SK-N-SH (cell line): ENCODE measurements around the gene VWF. TPM values are rescaled to one million over a fixed set of nuclear protein-coding genes. Genes with fewer than 3 reads are reported as not detected.

Source experiments
- CTCF ChIA-PET: fragments of 300-600, 350-600 bp; formaldehyde crosslinking; extraction: SDS; loops from one replicate; lab custom pipeline; 2021; lab: Yijun Ruan, JAX
- POLR2A ChIA-PET: fragments of 350-600 bp; sonication (Branson Sonifier 250); formaldehyde crosslinking; extraction: SDS; loops from one replicate; lab custom pipeline; 2020; ENCODE audit warnings: antibody characterized with exemption, inconsistent platforms; lab: Yijun Ruan, JAX
- DNase-seq: peaks from one replicate; pipeline ENCODE4 v3.0.0; 2012
- H2AFZ ChIP-seq: fragments of 200-600 bp; sonication (generic); 2 replicates; pipeline ENCODE4 v1.8.1; 2016; ENCODE audit warnings: antibody characterized with exemption, mild to moderate bottlenecking, low read depth
- H3F3A ChIP-seq: fragments of 200-600 bp; sonication (generic); replicated peaks from 2 replicates; pipeline ENCODE3; 2016; ENCODE audit warnings: antibody characterized with exemption, mild to moderate bottlenecking; ENCODE audit not compliant: insufficient read depth
- H3K27ac ChIP-seq, 2 experiments: fragments of 200-500 bp in 1 of 2; fragments of 200-600 bp in 1 of 2; sonication (Bioruptor generic) in 1 of 2; sonication (generic), shearing (Covaris generic) in 1 of 2; 2 replicates each; pipeline versions ENCODE4 v1.5.1 to v1.6.1; 2014 to 2016; ENCODE audit warnings: low read depth in 2 of 2, inconsistent platforms in 1 of 2, low read length in 1 of 2, mild to moderate bottlenecking in 1 of 2, mixed read lengths in 1 of 2
- H3K27me3 ChIP-seq: fragments of 200-600 bp; sonication (generic), shearing (Covaris generic); 2 replicates; pipeline ENCODE4 v1.6.1; 2016; ENCODE audit warnings: mixed run types; ENCODE audit not compliant: insufficient read depth
- H3K36me3 ChIP-seq, 2 experiments: fragments of 200-500 bp in 1 of 2; fragments of 200-600 bp in 1 of 2; sonication (Bioruptor generic) in 1 of 2; sonication (generic) in 1 of 2; replicated peaks in 1 of 2; 2 replicates each; pipeline versions ENCODE3 to v1.5.1; 2014 to 2016; ENCODE audit warnings: low read length in 1 of 2, mild to moderate bottlenecking in 1 of 2; ENCODE audit not compliant: insufficient read depth in 2 of 2, control insufficient read depth in 1 of 2
- H3K4me1 ChIP-seq, 2 experiments: fragments of 200-500 bp in 1 of 2; fragments of 200-600 bp in 1 of 2; sonication (Bioruptor generic) in 1 of 2; sonication (generic), shearing (Covaris generic) in 1 of 2; 2 replicates each; pipeline versions ENCODE4 v1.5.1 to v1.6.1; 2014 to 2016; ENCODE audit warnings: low read depth in 1 of 2, low read length in 1 of 2, mixed run types in 1 of 2; ENCODE audit not compliant: insufficient read depth in 2 of 2, control insufficient read depth in 1 of 2
- H3K4me2 ChIP-seq: fragments of 200-600 bp; sonication (generic), shearing (Covaris generic); 2 replicates; pipeline ENCODE4 v1.6.1; 2017; ENCODE audit warnings: mixed run types
- H3K4me3 ChIP-seq, 2 experiments: fragments of 200-500 bp in 1 of 2; fragments of 200-600 bp in 1 of 2; sonication (Bioruptor generic) in 1 of 2; sonication (generic), shearing (Covaris generic) in 1 of 2; 2 replicates each; pipeline versions ENCODE4 v1.5.1 to v1.8.1; 2014 to 2016; ENCODE audit warnings: low read depth in 2 of 2, inconsistent platforms in 1 of 2, low read length in 1 of 2, mild to moderate bottlenecking in 1 of 2, mixed read lengths in 1 of 2, moderate library complexity in 1 of 2
- H3K79me2 ChIP-seq: fragments of 200-600 bp; sonication (generic); 2 replicates; pipeline ENCODE4 v1.8.1; 2017; ENCODE audit warnings: mild to moderate bottlenecking; ENCODE audit not compliant: insufficient read depth
- H3K9ac ChIP-seq: fragments of 200-600 bp; sonication (generic); 2 replicates; pipeline ENCODE4 v1.6.1; 2017; ENCODE audit warnings: mixed run types
- H3K9me2 ChIP-seq: fragments of 200-600 bp; sonication (generic); 2 replicates; pipeline ENCODE4 v1.6.1; 2017; ENCODE audit warnings: mixed run types
- H3K9me3 ChIP-seq: fragments of 200-600 bp; sonication (generic); 2 replicates; pipeline ENCODE4 v1.6.1; 2017; ENCODE audit warnings: mixed run types, mild to moderate bottlenecking, moderate library complexity
- H4K20me1 ChIP-seq: fragments of 200-600 bp; sonication (generic); 2 replicates; pipeline ENCODE4 v1.6.1; 2017; ENCODE audit warnings: mild to moderate bottlenecking, mixed run types; ENCODE audit not compliant: insufficient read depth
- FOXJ3 ChIP-seq: sonication (generic); formaldehyde crosslinking; IDR thresholded peaks from 2 replicates; pipeline ENCODE4 v1.5.1; 2020; ENCODE audit warnings: mild to moderate bottlenecking, missing genetic modification reagents
- FOXM1 ChIP-seq: IDR thresholded peaks from 2 replicates; pipeline ENCODE4 v1.4.0; 2012; ENCODE audit warnings: low read depth, mild to moderate bottlenecking
- GATA2 ChIP-seq: sonication (generic); formaldehyde crosslinking; IDR thresholded peaks from 2 replicates; pipeline ENCODE4 v1.5.0; 2020; ENCODE audit warnings: mild to moderate bottlenecking, missing genetic modification reagents
- MXI1 ChIP-seq: IDR thresholded peaks from 2 replicates; pipeline ENCODE4 v1.6.1; 2012; ENCODE audit warnings: mild to moderate bottlenecking, low read depth, low read length, improper control_type of control experiment
- NFIC ChIP-seq: IDR thresholded peaks from 2 replicates; pipeline ENCODE4 v1.4.0; 2012; ENCODE audit warnings: borderline replicate concordance
- POLR2AphosphoS5 ChIP-seq: IDR thresholded peaks from 2 replicates; pipeline ENCODE4 v1.6.1; 2012; ENCODE audit warnings: low read depth, low read length
- RAD21 ChIP-seq: IDR thresholded peaks from 2 replicates; pipeline ENCODE4 v1.6.1; 2012; ENCODE audit warnings: mild to moderate bottlenecking, low read length
- SIN3A ChIP-seq: IDR thresholded peaks from 2 replicates; pipeline ENCODE4 v1.6.1; 2012; ENCODE audit warnings: low read depth, mild to moderate bottlenecking, low read length, moderate library complexity, borderline replicate concordance
- YY1 ChIP-seq: IDR thresholded peaks from 2 replicates; pipeline ENCODE4 v1.4.0; 2012; ENCODE audit warnings: low read depth, mild to moderate bottlenecking
- WGBS: methylation state at CpG from one replicate; pipeline ENCODE4 v1.1.6; 2017; ENCODE audit warnings: low lambda C conversion rate; 5-methylcytosine and 5-hydroxymethylcytosine counted together
- polyA plus RNA-seq, 3 experiments: library from polyadenylated mRNA; depleted of rRNA; stranded (reverse); fragments of >200 nt; gene quantifications; 2 replicates each; pipeline ENCODE4 v1.2.3, GENCODE V29; 2012
- TF ChIP-seq, protein P1 (sequence below): IDR thresholded peaks from 2 replicates; pipeline ENCODE4 v1.4.0; 2012; ENCODE audit warnings: low read depth, borderline replicate concordance
- TF ChIP-seq, protein P2 (sequence below): fragments of 150-350 bp; IDR thresholded peaks from 2 replicates; pipeline ENCODE4 v1.6.1; 2016; ENCODE audit warnings: mild to moderate bottlenecking, low read depth, low read length

Gene VWF
- polyA plus RNA-seq, 1 of the 3 experiments (the other 2 are of a cell fraction) = 0.12 TPM

DNA sequence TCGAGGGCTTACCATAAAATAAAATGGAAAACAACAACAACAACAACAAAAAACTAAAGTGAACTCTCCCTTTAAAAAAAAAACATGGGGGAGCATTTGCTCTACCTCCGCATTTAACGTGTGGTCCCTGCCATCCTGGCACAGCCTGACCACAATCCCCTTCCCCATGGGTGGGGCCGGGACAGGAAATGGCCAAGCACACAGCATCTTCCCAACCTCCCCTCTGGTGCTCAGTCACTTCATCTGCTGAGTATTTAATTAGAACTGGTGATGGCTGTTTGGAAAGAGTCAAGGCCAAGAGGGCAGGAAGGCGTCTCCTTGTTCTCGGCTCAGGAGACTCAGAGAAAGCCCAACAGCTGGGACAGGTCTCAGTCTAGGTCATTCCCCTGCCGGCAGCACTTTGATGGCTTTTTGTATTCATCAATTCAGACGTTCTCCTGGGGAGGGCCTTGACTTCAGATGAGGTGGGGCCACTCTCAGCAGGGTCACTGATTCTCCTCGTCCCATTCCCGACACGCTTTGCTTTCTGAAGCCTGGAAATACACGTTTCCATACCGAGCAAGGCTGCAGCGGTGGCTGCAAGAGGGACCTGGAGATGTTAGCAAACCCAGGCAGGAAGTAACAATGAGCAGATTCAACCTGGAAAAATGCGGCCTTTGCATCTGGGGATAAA, 223.8 kb downstream of the VWF start:
- TF ChIP-seq FOXJ3 (CRISPR knock-in tag) (no peak), GATA2 (CRISPR knock-in tag) (no peak), NFIC (no peak), RAD21 (no peak), MXI1 (no peak), SIN3A (no peak), FOXM1 (no peak), YY1 (no peak)
- TF ChIP-seq, protein P1, sequence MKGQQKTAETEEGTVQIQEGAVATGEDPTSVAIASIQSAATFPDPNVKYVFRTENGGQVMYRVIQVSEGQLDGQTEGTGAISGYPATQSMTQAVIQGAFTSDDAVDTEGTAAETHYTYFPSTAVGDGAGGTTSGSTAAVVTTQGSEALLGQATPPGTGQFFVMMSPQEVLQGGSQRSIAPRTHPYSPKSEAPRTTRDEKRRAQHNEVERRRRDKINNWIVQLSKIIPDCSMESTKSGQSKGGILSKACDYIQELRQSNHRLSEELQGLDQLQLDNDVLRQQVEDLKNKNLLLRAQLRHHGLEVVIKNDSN = no peak
- TF ChIP-seq, protein P2, sequence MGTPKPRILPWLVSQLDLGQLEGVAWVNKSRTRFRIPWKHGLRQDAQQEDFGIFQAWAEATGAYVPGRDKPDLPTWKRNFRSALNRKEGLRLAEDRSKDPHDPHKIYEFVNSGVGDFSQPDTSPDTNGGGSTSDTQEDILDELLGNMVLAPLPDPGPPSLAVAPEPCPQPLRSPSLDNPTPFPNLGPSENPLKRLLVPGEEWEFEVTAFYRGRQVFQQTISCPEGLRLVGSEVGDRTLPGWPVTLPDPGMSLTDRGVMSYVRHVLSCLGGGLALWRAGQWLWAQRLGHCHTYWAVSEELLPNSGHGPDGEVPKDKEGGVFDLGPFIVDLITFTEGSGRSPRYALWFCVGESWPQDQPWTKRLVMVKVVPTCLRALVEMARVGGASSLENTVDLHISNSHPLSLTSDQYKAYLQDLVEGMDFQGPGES = no peak
- no peak for DNase-seq
- H3K9ac ChIP-seq = no peak overlapping the region
- no peaks in the 10 kb centered on the region for H3K9me3 ChIP-seq
- no peaks in the 10 kb centered on the region for H3K36me3 ChIP-seq
- H4K20me1 ChIP-seq = no peaks in the 10 kb centered on the region
- WGBS = 16% methylated on average over 15 of the region's 15 CpGs
- CTCF ChIA-PET = no interaction called here
- H3K9me2 ChIP-seq = no peaks in the 10 kb centered on the region
- peaks cover 17% of the 10 kb centered on the region; the same call in 1 of the 2 replicates for H3K27me3 ChIP-seq
- no peak overlapping the region for H3K4me3 ChIP-seq
- no peak overlapping the region for H3K27ac ChIP-seq
- H3F3A ChIP-seq = no peaks in the 10 kb centered on the region
- POLR2A ChIA-PET = no interaction called here
- H2AFZ ChIP-seq = no peak overlapping the region
- no peaks in the 10 kb centered on the region for H3K79me2 ChIP-seq
- H3K4me2 ChIP-seq = no peak overlapping the region
- H3K4me1 ChIP-seq = no peaks in the 10 kb centered on the region

- DNase-seq = no peak
- WGBS = 2% methylated on average over 4 of the region's 4 CpGs
- Histone ChIP-seq H3K36me3 (no peaks in the 10 kb centered on the region), H3K4me2 (no peak overlapping the region), H3K9me2 (no peaks in the 10 kb centered on the region), H3K9me3 (no peaks in the 10 kb centered on the region), H2AFZ (no peak overlapping the region), H3K4me1 (no peaks in the 10 kb centered on the region), H4K20me1 (no peaks in the 10 kb centered on the region), H3K27me3 (peaks cover 17% of the 10 kb centered on the region; the same call in 1 of the 2 replicates), H3K79me2 (no peaks in the 10 kb centered on the region), H3K9ac (no peak overlapping the region), H3K4me3 (no peak overlapping the region), H3F3A (no peaks in the 10 kb centered on the region), H3K27ac (no peak overlapping the region)
- CTCF ChIA-PET = no interaction called here
- TF ChIP-seq NFIC = no peak
- no peak for TF ChIP-seq POLR2AphosphoS5
- POLR2A ChIA-PET = no interaction called here
Observed at GRCh38 chr12:5900076-5900475, 224.4 kb downstream of the VWF start.
